NT2/D1 (cell line): ENCODE data around the gene ENOX1.

Experiments
- SUZ12 ChIP-seq: IDR thresholded peaks from 2 replicates; pipeline ENCODE4 v1.6.1; 2011; ENCODE audit not compliant: insufficient read length, insufficient read depth; ENCODE audit errors: extremely low read depth
- YY1 ChIP-seq: IDR thresholded peaks from 2 replicates; pipeline ENCODE4 v1.6.1; 2011; ENCODE audit not compliant: insufficient read length, insufficient read depth
- ZNF274 ChIP-seq: IDR thresholded peaks from 2 replicates; pipeline ENCODE4 v1.6.1; 2011; ENCODE audit warnings: mild to moderate bottlenecking, low read depth, low read length

GRCh38 chr13:43773602-43774001 lies 13.2 kb downstream of the ENOX1 start:
- TF ChIP-seq ZNF274 = no peak
- no peak for TF ChIP-seq YY1
- TF ChIP-seq SUZ12 = no peak
